Subcutaneous adipose tissue (tissue), 4 donors: ENCODE data around the gene SGMS1. TPM values are rescaled to one million over a fixed set of nuclear protein-coding genes. Genes with fewer than 3 reads are reported as not detected.

Experiments
- CTCF ChIP-seq: fragments of 450-650 bp; IDR thresholded peaks from one replicate; pipeline ENCODE4 v1.5.1; 2016; ENCODE audit warnings: low read depth, mild to moderate bottlenecking, control low read depth, antibody characterized with exemption, moderate library complexity
- total RNA-seq, 4 donors: library from RNA; depleted of rRNA; stranded (reverse); fragments of >200 nt; gene quantifications; one replicate each; pipeline ENCODE4 v1.1.0, GENCODE V29; 2016

The SGMS1 gene
- total RNA-seq, 4 donors from 2014 or later = 63.9 to 117 (median 87.4) TPM

GRCh38 chr10:50480054-50481007 is 143.4 kb downstream of the SGMS1 start:
- TF ChIP-seq CTCF = no peak

- TF ChIP-seq CTCF = no peak
Observed at GRCh38 chr10:50477287-50478203, 146.2 kb downstream of the SGMS1 start.

- no peak for TF ChIP-seq CTCF
Observed at GRCh38 chr10:50473756-50474155, 150.0 kb downstream of the SGMS1 start.

GRCh38 chr10:50472914-50473313 is 150.8 kb downstream of the SGMS1 start:
- TF ChIP-seq CTCF = no peak

- TF ChIP-seq CTCF = no peak
Observed at GRCh38 chr10:50471583-50471975, 152.2 kb downstream of the SGMS1 start.

GRCh38 chr10:50470798-50471582 is 152.8 kb downstream of the SGMS1 start:
- no peak for TF ChIP-seq CTCF
